Measurements from ENCODE around the gene NCBP3.

DNA sequence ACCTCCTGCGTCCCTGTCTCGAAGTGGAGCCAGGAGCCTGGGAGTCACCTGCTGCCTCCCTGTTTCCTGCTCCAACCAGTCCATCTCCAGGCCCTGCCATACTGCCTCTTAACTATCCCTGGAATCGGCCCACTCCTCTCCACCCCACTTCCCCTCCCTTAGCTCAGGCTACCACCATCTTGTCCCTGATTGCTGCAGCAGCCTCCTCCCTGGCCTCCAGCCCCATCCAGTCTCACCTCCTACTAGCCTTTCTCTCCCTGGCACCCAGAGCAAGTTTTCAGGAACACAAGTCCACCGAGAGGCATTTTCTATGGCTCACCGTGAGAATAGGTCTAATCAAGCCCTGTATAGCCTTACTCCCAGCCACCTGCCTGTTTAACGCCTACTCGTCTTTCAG, 47.7 kb upstream of the NCBP3 start:
- TF ChIP-seq, protein P1, sequence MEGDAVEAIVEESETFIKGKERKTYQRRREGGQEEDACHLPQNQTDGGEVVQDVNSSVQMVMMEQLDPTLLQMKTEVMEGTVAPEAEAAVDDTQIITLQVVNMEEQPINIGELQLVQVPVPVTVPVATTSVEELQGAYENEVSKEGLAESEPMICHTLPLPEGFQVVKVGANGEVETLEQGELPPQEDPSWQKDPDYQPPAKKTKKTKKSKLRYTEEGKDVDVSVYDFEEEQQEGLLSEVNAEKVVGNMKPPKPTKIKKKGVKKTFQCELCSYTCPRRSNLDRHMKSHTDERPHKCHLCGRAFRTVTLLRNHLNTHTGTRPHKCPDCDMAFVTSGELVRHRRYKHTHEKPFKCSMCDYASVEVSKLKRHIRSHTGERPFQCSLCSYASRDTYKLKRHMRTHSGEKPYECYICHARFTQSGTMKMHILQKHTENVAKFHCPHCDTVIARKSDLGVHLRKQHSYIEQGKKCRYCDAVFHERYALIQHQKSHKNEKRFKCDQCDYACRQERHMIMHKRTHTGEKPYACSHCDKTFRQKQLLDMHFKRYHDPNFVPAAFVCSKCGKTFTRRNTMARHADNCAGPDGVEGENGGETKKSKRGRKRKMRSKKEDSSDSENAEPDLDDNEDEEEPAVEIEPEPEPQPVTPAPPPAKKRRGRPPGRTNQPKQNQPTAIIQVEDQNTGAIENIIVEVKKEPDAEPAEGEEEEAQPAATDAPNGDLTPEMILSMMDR (IDR thresholded peaks at IDR 0.05 in 4 of 5, conservative IDR thresholded peaks at IDR 0.05 in 1 of 5) = no peak
- TF ChIP-seq POLR2A (IDR thresholded peaks at IDR 0.05) = no peak

Measured in gastrocnemius medialis (tissue), 4 donors.